GM12878 (cell line): ENCODE data around the gene PAK6. TPM values are rescaled to one million over a fixed set of nuclear protein-coding genes. Genes with fewer than 3 reads are reported as not detected.

Experiments
- ATAC-seq: fragments of 200-7000 bp; cut with Tn5 transposase; 3 replicates; pipeline ENCODE4 v1.9.1; 2020; ENCODE audit warnings: mild to moderate bottlenecking, moderate library complexity
- BruUV-seq: library from RNA; stranded (reverse); fragments of 400-500 nt; replicated peaks from 2 replicates; lab custom pipeline; 2021; lab: Mats Ljungman, UMichigan
- CTCF ChIA-PET: fragments of 300-600 bp; sonication (Branson Sonifier 250); formaldehyde crosslinking; extraction: SDS; loops from one replicate; lab custom pipeline; 2021; ENCODE audit warnings: inconsistent platforms; lab: Yijun Ruan, JAX
- POLR2A ChIA-PET: fragments of 350-600 bp; formaldehyde crosslinking; extraction: SDS; loops from one replicate; lab custom pipeline; 2021; ENCODE audit warnings: inconsistent platforms; lab: Charles Lee
- RAD21 ChIA-PET: fragments of 300-600 bp; sonication (Branson Sonifier 250); formaldehyde crosslinking; loops from one replicate; lab custom pipeline; 2023; ENCODE audit warnings: antibody characterized with exemption; ENCODE audit not compliant: unreplicated experiment; lab: Charles Lee
- SMC1A ChIA-PET: fragments of 300-600 bp; sonication (Branson Sonifier 250); formaldehyde crosslinking; loops from one replicate; lab custom pipeline; 2023; ENCODE audit not compliant: unreplicated experiment, uncharacterized antibody; lab: Charles Lee
- DNase-seq: peaks from one replicate; pipeline ENCODE4 v3.0.0-alpha.2; 2011; ENCODE audit warnings: low read depth, low spot score
- FAIRE-seq: peaks from 3 replicates; lab custom pipeline; 2011; peaks lifted over from hg19 to GRCh38; lab: Jason Lieb, UNC
- H2AFZ ChIP-seq: 2 replicates; pipeline ENCODE4 v1.6.0; 2011; ENCODE audit warnings: low read depth, low read length, control low read depth; ENCODE audit not compliant: control insufficient read depth
- H3K27ac ChIP-seq: 2 replicates; pipeline ENCODE4 v1.5.1; 2011; ENCODE audit warnings: control low read depth; ENCODE audit not compliant: control insufficient read depth, insufficient read depth
- H3K27me3 ChIP-seq, 2 experiments: replicated peaks in 1 of 2; 2 replicates each; pipeline versions ENCODE4 v1.6.0 to v1.6.1; 2011; ENCODE audit warnings: low read length in 1 of 2; ENCODE audit not compliant: control insufficient read depth in 2 of 2, insufficient read depth in 2 of 2
- H3K36me3 ChIP-seq, 2 experiments: 2 replicates each; pipeline ENCODE4 v1.5.1; 2011; ENCODE audit warnings: low read length in 1 of 2; ENCODE audit not compliant: control insufficient read depth in 2 of 2, insufficient read depth in 2 of 2
- H3K4me1 ChIP-seq: 2 replicates; pipeline ENCODE4 v1.6.1; 2011; ENCODE audit warnings: mild to moderate bottlenecking, low read length, moderate library complexity, mixed read lengths; ENCODE audit not compliant: control insufficient read depth, insufficient read depth
- H3K4me2 ChIP-seq: 2 replicates; pipeline ENCODE4 v1.6.0; 2011; ENCODE audit warnings: control low read depth; ENCODE audit not compliant: control insufficient read depth, insufficient read depth
- H3K4me3 ChIP-seq: fragments of 200-600 bp; sonication (generic); 2 replicates; pipeline ENCODE4 v1.5.1; 2016
- H3K79me2 ChIP-seq: 2 replicates; pipeline ENCODE4 v1.6.0; 2011; ENCODE audit warnings: low read length; ENCODE audit not compliant: control insufficient read depth, insufficient read depth
- H3K9ac ChIP-seq: 2 replicates; pipeline ENCODE4 v1.8.0; 2011; ENCODE audit warnings: low read length, control low read depth, mixed read lengths; ENCODE audit not compliant: control insufficient read depth, insufficient read depth
- H3K9me3 ChIP-seq: replicated peaks from 3 replicates; pipeline ENCODE4 v1.5.1; 2011; ENCODE audit warnings: mild to moderate bottlenecking, low read length; ENCODE audit not compliant: control insufficient read depth, insufficient read depth
- H4K20me1 ChIP-seq: 2 replicates; pipeline ENCODE4 v1.6.0; 2011; ENCODE audit not compliant: control insufficient read depth, insufficient read depth
- BCL3 ChIP-seq: IDR thresholded peaks from 2 replicates; pipeline ENCODE4 v1.6.1; 2011; ENCODE audit warnings: borderline replicate concordance, low read depth, mild to moderate bottlenecking, moderate library complexity, low read length; ENCODE audit not compliant: insufficient read depth, poor library complexity, severe bottlenecking
- BMI1 ChIP-seq: fragments of 450-650 bp; IDR thresholded peaks from 2 replicates; pipeline ENCODE4 v1.6.1; 2016; ENCODE audit warnings: mild to moderate bottlenecking, moderate library complexity, borderline replicate concordance
- MYC ChIP-seq: IDR thresholded peaks from 2 replicates; pipeline ENCODE4 v1.6.1; 2011; ENCODE audit warnings: mild to moderate bottlenecking, low read length, moderate library complexity, inconsistent platforms; ENCODE audit not compliant: insufficient read depth, insufficient replicate concordance, insufficient read length, severe bottlenecking
- WGBS: methylation state at CpG from one replicate; pipeline ENCODE4 v1.1.6; 2016; ENCODE audit warnings: low lambda C conversion rate; ENCODE audit not compliant: insufficient replicate concordance, insufficient coverage; ENCODE audit errors: missing lambda C conversion rate; 5-methylcytosine and 5-hydroxymethylcytosine counted together
- in situ Hi-C: fragments of 300-500 bp; cut with MboI; formaldehyde crosslinking; loops from 9 replicates; pipeline ENCODE4 v1.14.3; 2018; ENCODE audit warnings: mixed read lengths
- intact Hi-C: fragments of 100-400 bp; cut with micrococcal nuclease; formaldehyde crosslinking; loops from one replicate; pipeline ENCODE4 v1.14.2; 2022; ENCODE audit not compliant: unreplicated experiment
- polyA plus RNA-seq, 11 experiments: library from polyadenylated mRNA; depleted of rRNA in 4 of 11; unstranded in 6 of 11; stranded (reverse) in 5 of 11; fragments of >200 nt; fragmentation: Nextera tagmentation in 4 of 11; fragmentation: Illumina TruSeq in 1 of 11; extraction: Ambion mirVana in 4 of 11; extraction: Trizol in 1 of 11; gene quantifications; 1 replicate in 1 of 11; 2 replicates in 10 of 11; pipeline versions ENCODE4 v1.2.1 to v1.2.3, GENCODE V29; 2011 to 2016; ENCODE audit warnings: inconsistent platforms in 2 of 11, missing spikeins in 2 of 11, low read depth in 1 of 11
- total RNA-seq, 4 experiments: library from RNA; depleted of rRNA in 3 of 4; stranded (reverse); fragments of >200 nt in 3 of 4; fragmentation: Illumina TruSeq in 1 of 4; extraction: Trizol in 1 of 4; gene quantifications; 2 replicates each; pipeline versions ENCODE4 v1.2.1 to v1.2.3, GENCODE V29; 2013 to 2021
- TF ChIP-seq, protein P1 (sequence below): IDR thresholded peaks from 2 replicates; pipeline ENCODE4 v1.6.1; 2011; ENCODE audit warnings: mild to moderate bottlenecking, low read depth, low read length, moderate library complexity; ENCODE audit not compliant: insufficient replicate concordance

PAK6 gene
- total and polyA plus RNA-seq, 10 of the 15 experiments (the other 5 are each of a cell fraction or from before 2014, with no cell fraction given), result 0.07 to 0.92 (median 0.31) TPM; not detected in 2

DNA sequence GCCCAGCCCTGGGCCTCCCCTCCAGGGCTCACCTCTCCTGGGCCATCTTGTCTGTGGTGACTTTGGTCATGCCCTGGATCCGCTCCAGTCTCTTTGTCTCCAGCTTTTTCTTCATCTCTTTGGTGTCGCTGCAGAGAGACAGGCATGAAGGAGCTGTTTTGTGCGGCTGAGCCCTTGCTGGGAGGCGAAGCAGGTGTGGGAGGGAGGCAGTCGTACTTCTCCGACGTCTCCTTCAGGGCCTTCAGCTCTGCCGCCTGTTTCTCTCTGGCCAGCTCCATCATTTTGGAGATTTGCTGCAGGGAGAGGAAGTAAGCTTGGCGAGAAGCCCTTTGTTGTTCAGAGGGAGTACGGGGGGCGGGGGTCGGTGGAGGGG, 51.7 kb downstream of the PAK6 start:
- Histone ChIP-seq H3K79me2 (no peaks in the 10 kb centered on the region), H3K4me3 (no peak overlapping the region), H3K9me3 (no peaks in the 10 kb centered on the region), H3K4me1 (no peaks in the 10 kb centered on the region), H3K27ac (no peak overlapping the region), H3K27me3 (no peaks in the 10 kb centered on the region; a peak in 2 of 4 replicates), H3K36me3 (no peaks in the 10 kb centered on the region), H3K4me2 (no peak overlapping the region), H3K9ac (no peak overlapping the region), H2AFZ (no peak overlapping the region), H4K20me1 (no peaks in the 10 kb centered on the region)
- FAIRE-seq (no peak), ATAC-seq (no peak), DNase-seq (no peak)
- TF ChIP-seq MYC (no peak), BMI1 (no peak), BCL3 (no peak)
- TF ChIP-seq, protein P1, sequence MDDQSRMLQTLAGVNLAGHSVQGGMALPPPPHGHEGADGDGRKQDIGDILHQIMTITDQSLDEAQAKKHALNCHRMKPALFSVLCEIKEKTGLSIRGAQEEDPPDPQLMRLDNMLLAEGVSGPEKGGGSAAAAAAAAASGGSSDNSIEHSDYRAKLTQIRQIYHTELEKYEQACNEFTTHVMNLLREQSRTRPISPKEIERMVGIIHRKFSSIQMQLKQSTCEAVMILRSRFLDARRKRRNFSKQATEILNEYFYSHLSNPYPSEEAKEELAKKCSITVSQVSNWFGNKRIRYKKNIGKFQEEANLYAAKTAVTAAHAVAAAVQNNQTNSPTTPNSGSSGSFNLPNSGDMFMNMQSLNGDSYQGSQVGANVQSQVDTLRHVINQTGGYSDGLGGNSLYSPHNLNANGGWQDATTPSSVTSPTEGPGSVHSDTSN, result no peak
- ChIA-PET RAD21 (interaction anchor here (0.6 kb wide), 1 partner anchor 27 kb away, joined by 4 read pairs; no protein-coding TSS in a partner anchor), CTCF (interaction anchor here (0.7 to 2.4 kb wide), 5 partner anchors 11 to 47 kb away, joined by 3 to 8 read pairs (median 6); no protein-coding TSS in a partner anchor), SMC1A (interaction anchor here (1.0 kb wide), 1 partner anchor 13 kb away, joined by 3 read pairs; no protein-coding TSS in a partner anchor), POLR2A (no interaction called here)
- 55% methylated on average over 11 of the region's 12 CpGs for WGBS
- BruUV-seq, result no TSS peak
- intact Hi-C loops (no loop called here), in situ Hi-C loops (no loop called here)
